DOHH2 (cell line): ENCODE results near the gene MED27.

ENCODE experiments used
- H3F3A ChIP-seq: fragments of 200-600 bp; sonication (generic), shearing (Covaris generic); 2 replicates; pipeline ENCODE4 v1.6.0; 2016; ENCODE audit warnings: antibody characterized with exemption, mild to moderate bottlenecking; ENCODE audit not compliant: control insufficient read depth, insufficient read depth
- H3K27ac ChIP-seq: fragments of 200-600 bp; sonication (generic); 2 replicates; pipeline ENCODE4 v1.5.1; 2014; ENCODE audit warnings: low read depth, mild to moderate bottlenecking, low read length, moderate library complexity
- H3K27me3 ChIP-seq: fragments of 200-600 bp; sonication (generic); 2 replicates; pipeline ENCODE4 v1.6.1; 2014; ENCODE audit warnings: mild to moderate bottlenecking, low read length, mixed read lengths; ENCODE audit not compliant: control insufficient read depth
- H3K36me3 ChIP-seq: fragments of 200-600 bp; sonication (generic); 2 replicates; pipeline ENCODE4 v1.6.1; 2014; ENCODE audit warnings: mild to moderate bottlenecking, low read length, moderate library complexity, mixed read lengths; ENCODE audit not compliant: control insufficient read depth
- H3K4me1 ChIP-seq: fragments of 200-600 bp; sonication (generic); 2 replicates; pipeline ENCODE4 v1.6.1; 2014; ENCODE audit warnings: mild to moderate bottlenecking, low read length, mixed read lengths; ENCODE audit not compliant: control insufficient read depth
- H3K4me2 ChIP-seq: fragments of 200-600 bp; sonication (generic); 2 replicates; pipeline ENCODE4 v1.6.0; 2014; ENCODE audit warnings: mild to moderate bottlenecking, low read length, moderate library complexity
- H3K4me3 ChIP-seq: fragments of 200-600 bp; sonication (generic); 2 replicates; pipeline ENCODE4 v1.5.1; 2014; ENCODE audit warnings: mild to moderate bottlenecking, low read length, mixed read lengths
- H3K79me2 ChIP-seq: fragments of 200-600 bp; sonication (generic); 2 replicates; pipeline ENCODE4 v1.6.1; 2014; ENCODE audit warnings: mild to moderate bottlenecking, low read length, mixed read lengths; ENCODE audit not compliant: control insufficient read depth
- H3K9me2 ChIP-seq: fragments of 200-600 bp; sonication (generic); replicated peaks from 2 replicates; pipeline ENCODE4 v1.6.1; 2014; ENCODE audit warnings: mild to moderate bottlenecking, low read length, mixed read lengths; ENCODE audit not compliant: control insufficient read depth
- H3K9me3 ChIP-seq: fragments of 200-600 bp; sonication (generic); 2 replicates; pipeline ENCODE4 v1.6.1; 2014; ENCODE audit warnings: antibody characterized with exemption, low read length, mixed read lengths; ENCODE audit not compliant: control insufficient read depth, insufficient read depth
- H4K20me1 ChIP-seq: fragments of 200-600 bp; sonication (generic); 2 replicates; pipeline ENCODE4 v1.6.0; 2014; ENCODE audit warnings: low read depth, mild to moderate bottlenecking, antibody characterized with exemption, low read length, moderate library complexity; ENCODE audit not compliant: control insufficient read depth, insufficient read depth
- EZH2phosphoT487 ChIP-seq: fragments of 200-600 bp; sonication (generic); IDR thresholded peaks from 2 replicates; pipeline ENCODE4 v1.6.1; 2017; ENCODE audit warnings: borderline replicate concordance, mild to moderate bottlenecking, antibody characterized with exemption, low read length, moderate library complexity, mixed read lengths
- TF ChIP-seq, protein P1 (sequence below): fragments of 200-600 bp; sonication (generic); IDR thresholded peaks from one replicate; pipeline ENCODE4 v1.5.1; 2014; ENCODE audit warnings: antibody characterized with exemption, mild to moderate bottlenecking, low read depth, low read length; ENCODE audit not compliant: poor library complexity, severe bottlenecking

Gene MED27

GRCh38 chr9:131884222-131884621 lies 195.4 kb downstream of the MED27 start:
- no peaks in the 10 kb centered on the region for H3K27me3 ChIP-seq
- no peak for TF ChIP-seq EZH2phosphoT487
- TF ChIP-seq, protein P1, sequence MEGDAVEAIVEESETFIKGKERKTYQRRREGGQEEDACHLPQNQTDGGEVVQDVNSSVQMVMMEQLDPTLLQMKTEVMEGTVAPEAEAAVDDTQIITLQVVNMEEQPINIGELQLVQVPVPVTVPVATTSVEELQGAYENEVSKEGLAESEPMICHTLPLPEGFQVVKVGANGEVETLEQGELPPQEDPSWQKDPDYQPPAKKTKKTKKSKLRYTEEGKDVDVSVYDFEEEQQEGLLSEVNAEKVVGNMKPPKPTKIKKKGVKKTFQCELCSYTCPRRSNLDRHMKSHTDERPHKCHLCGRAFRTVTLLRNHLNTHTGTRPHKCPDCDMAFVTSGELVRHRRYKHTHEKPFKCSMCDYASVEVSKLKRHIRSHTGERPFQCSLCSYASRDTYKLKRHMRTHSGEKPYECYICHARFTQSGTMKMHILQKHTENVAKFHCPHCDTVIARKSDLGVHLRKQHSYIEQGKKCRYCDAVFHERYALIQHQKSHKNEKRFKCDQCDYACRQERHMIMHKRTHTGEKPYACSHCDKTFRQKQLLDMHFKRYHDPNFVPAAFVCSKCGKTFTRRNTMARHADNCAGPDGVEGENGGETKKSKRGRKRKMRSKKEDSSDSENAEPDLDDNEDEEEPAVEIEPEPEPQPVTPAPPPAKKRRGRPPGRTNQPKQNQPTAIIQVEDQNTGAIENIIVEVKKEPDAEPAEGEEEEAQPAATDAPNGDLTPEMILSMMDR: no peak
- H3K36me3 ChIP-seq: no peaks in the 10 kb centered on the region
- H3K4me1 ChIP-seq: no peaks in the 10 kb centered on the region
- H3F3A ChIP-seq: no peaks in the 10 kb centered on the region
- no peaks in the 10 kb centered on the region for H3K79me2 ChIP-seq
- no peak overlapping the region for H3K4me3 ChIP-seq
- no peaks in the 10 kb centered on the region for H4K20me1 ChIP-seq
- no peak overlapping the region for H3K27ac ChIP-seq
- H3K9me3 ChIP-seq: no peaks in the 10 kb centered on the region
- no peak overlapping the region for H3K4me2 ChIP-seq
- no peaks in the 10 kb centered on the region for H3K9me2 ChIP-seq

- Histone ChIP-seq H3K9me2 (no peaks in the 10 kb centered on the region), H3K4me1 (no peaks in the 10 kb centered on the region), H3F3A (no peaks in the 10 kb centered on the region), H3K27me3 (no peaks in the 10 kb centered on the region), H4K20me1 (no peaks in the 10 kb centered on the region), H3K36me3 (no peaks in the 10 kb centered on the region), H3K27ac (no peak overlapping the region), H3K4me3 (no peak overlapping the region), H3K79me2 (no peaks in the 10 kb centered on the region), H3K4me2 (no peak overlapping the region), H3K9me3 (no peaks in the 10 kb centered on the region)
- TF ChIP-seq EZH2phosphoT487: no peak
- TF ChIP-seq, protein P1: no peak
These were observed 198.7 kb downstream of the MED27 start for GRCh38 chr9:131880833-131881583.

- Histone ChIP-seq H3K4me1 (no peaks in the 10 kb centered on the region), H3K9me2 (no peaks in the 10 kb centered on the region), H3K4me2 (no peak overlapping the region), H3K9me3 (no peaks in the 10 kb centered on the region), H3K36me3 (no peaks in the 10 kb centered on the region), H3K27me3 (no peaks in the 10 kb centered on the region), H3K4me3 (no peak overlapping the region), H3K79me2 (no peaks in the 10 kb centered on the region), H3F3A (no peaks in the 10 kb centered on the region), H4K20me1 (no peaks in the 10 kb centered on the region), H3K27ac (no peak overlapping the region)
- TF ChIP-seq, protein P1: no peak
- no peak for TF ChIP-seq EZH2phosphoT487
These were observed 199.8 kb downstream of the MED27 start for GRCh38 chr9:131879911-131880290.
